HCT116 (cell line): Measurements from ENCODE around the gene LRRC53. TPM values are rescaled to one million over a fixed set of nuclear protein-coding genes. Genes with fewer than 3 reads are reported as not detected.

Experiments
- ATAC-seq: fragments of 200-7000 bp; cut with Tn5 transposase; 2 replicates; pipeline ENCODE4 v1.9.1; 2020; ENCODE audit warnings: mild to moderate bottlenecking, moderate library complexity
- BruUV-seq: library from RNA; stranded (reverse); fragments of 400-500 nt; replicated peaks from 2 replicates; lab custom pipeline; 2021; lab: Mats Ljungman, UMichigan
- CTCF ChIA-PET: fragments of 300-600 bp; sonication (Branson Sonifier 250); formaldehyde crosslinking; loops from one replicate; lab custom pipeline; 2021; ENCODE audit warnings: antibody characterized with exemption; lab: Charles Lee
- POLR2A ChIA-PET: fragments of 300-600, 350-600 bp; sonication (Branson Sonifier 250); formaldehyde crosslinking; loops from one replicate; lab custom pipeline; 2021; ENCODE audit warnings: antibody characterized with exemption; lab: Charles Lee
- RAD21 ChIA-PET, 2 experiments: fragments of 300-600 bp; sonication (Branson Sonifier 250); formaldehyde crosslinking; loops; one replicate each; lab custom pipeline; 2023; ENCODE audit warnings: low total read pairs in 2 of 2; ENCODE audit not compliant: uncharacterized antibody in 2 of 2, unreplicated experiment in 2 of 2, low non-redundant PET in 1 of 2; lab: Charles Lee
- DNase-seq: peaks from one replicate; pipeline ENCODE4 v3.0.0-alpha.2; 2010; ENCODE audit warnings: low read depth, low spot score
- H2AFZ ChIP-seq: fragments of 200-600 bp; shearing (Covaris generic), sonication (generic); 2 replicates; pipeline ENCODE4 v1.6.1; 2017; ENCODE audit warnings: low read depth, mixed run types, mixed read lengths, antibody characterized with exemption, low read length; ENCODE audit not compliant: poor library complexity, severe bottlenecking
- H3K27ac ChIP-seq: 2 replicates; pipeline ENCODE4 v1.5.1; 2012; ENCODE audit warnings: low read depth, low read length
- H3K27me3 ChIP-seq: fragments of 200-600 bp; sonication (generic); 2 replicates; pipeline ENCODE4 v1.6.1; 2016; ENCODE audit warnings: mixed run types, low read length, mixed read lengths; ENCODE audit not compliant: insufficient read depth
- H3K36me3 ChIP-seq, 2 experiments: fragments of 200-500 bp in 1 of 2; fragments of 200-600 bp in 1 of 2; sonication (Bioruptor generic) in 1 of 2; sonication (generic) in 1 of 2; 2 replicates each; pipeline versions ENCODE4 v1.5.1 to v1.6.1; 2014 to 2016; ENCODE audit warnings: low read length in 2 of 2, inconsistent platforms in 1 of 2, mixed read lengths in 1 of 2, mixed run types in 1 of 2; ENCODE audit not compliant: insufficient read depth in 2 of 2, control insufficient read depth in 1 of 2
- H3K4me1 ChIP-seq, 2 experiments: fragments of 200-600 bp in 1 of 2; sonication (generic) in 1 of 2; 2 replicates each; pipeline versions ENCODE4 v1.5.1 to v1.6.1; 2012 to 2017; ENCODE audit warnings: low read length in 2 of 2, inconsistent platforms in 1 of 2, mild to moderate bottlenecking in 1 of 2, mixed read lengths in 1 of 2, mixed run types in 1 of 2, moderate library complexity in 1 of 2; ENCODE audit not compliant: insufficient read depth in 2 of 2, control insufficient read depth in 1 of 2
- H3K4me2 ChIP-seq: fragments of 200-600 bp; sonication (generic); 2 replicates; pipeline ENCODE4 v1.6.1; 2017; ENCODE audit warnings: mixed run types, low read length, mixed read lengths
- H3K4me3 ChIP-seq, 2 experiments: fragments of 200-600 bp in 1 of 2; sonication (generic) in 1 of 2; replicated peaks in 1 of 2; 2 replicates each; pipeline ENCODE4 v1.5.1; 2011 to 2016; ENCODE audit warnings: low read length in 2 of 2, control low read depth in 1 of 2, low read depth in 1 of 2, mild to moderate bottlenecking in 1 of 2, mixed read lengths in 1 of 2, mixed run types in 1 of 2
- H3K79me2 ChIP-seq: fragments of 200-600 bp; sonication (generic); 2 replicates; pipeline ENCODE4 v1.6.1; 2017; ENCODE audit warnings: mild to moderate bottlenecking, mixed run types, low read length, moderate library complexity, mixed read lengths; ENCODE audit not compliant: insufficient read depth
- H3K9ac ChIP-seq: fragments of 200-600 bp; sonication (generic); 2 replicates; pipeline ENCODE4 v1.6.1; 2016; ENCODE audit warnings: low read length, mixed read lengths
- H3K9me2 ChIP-seq: fragments of 200-600 bp; sonication (generic), shearing (Covaris generic); 2 replicates; pipeline ENCODE4 v1.6.1; 2017; ENCODE audit warnings: mixed run types, mild to moderate bottlenecking, moderate library complexity; ENCODE audit not compliant: insufficient read depth
- H3K9me3 ChIP-seq, 2 experiments: fragments of 200-500 bp in 1 of 2; fragments of 200-600 bp in 1 of 2; sonication (Bioruptor generic) in 1 of 2; sonication (generic) in 1 of 2; 2 replicates each; pipeline ENCODE4 v1.6.1; 2014 to 2017; ENCODE audit warnings: low read length in 2 of 2, mixed read lengths in 2 of 2, inconsistent platforms in 1 of 2, low read depth in 1 of 2, mild to moderate bottlenecking in 1 of 2, mixed run types in 1 of 2, moderate library complexity in 1 of 2; ENCODE audit not compliant: control insufficient read depth in 1 of 2, insufficient read depth in 1 of 2
- H4K20me1 ChIP-seq: fragments of 200-600 bp; sonication (generic), shearing (Covaris generic); 2 replicates; pipeline ENCODE4 v1.6.1; 2017; ENCODE audit warnings: mixed run types, mild to moderate bottlenecking, moderate library complexity; ENCODE audit not compliant: insufficient read depth
- CEBPB ChIP-seq: IDR thresholded peaks from 2 replicates; pipeline ENCODE4 v1.6.1; 2012; ENCODE audit warnings: low read depth
- CTCF ChIP-seq, 3 experiments: fragments of 200-600 bp in 1 of 3; sonication (generic) in 1 of 3; IDR thresholded peaks in 2 of 3; conservative IDR thresholded peaks in 1 of 3; 2 replicates each; pipeline ENCODE4 v1.5.1; 2012 to 2017; ENCODE audit warnings: low read depth in 2 of 3, low read length in 2 of 3, antibody characterized with exemption in 1 of 3, borderline replicate concordance in 1 of 3, control low read depth in 1 of 3, mild to moderate bottlenecking in 1 of 3, mixed read lengths in 1 of 3, mixed run types in 1 of 3, moderate library complexity in 1 of 3; ENCODE audit not compliant: insufficient read depth in 1 of 3
- EGR1 ChIP-seq: IDR thresholded peaks from 2 replicates; pipeline ENCODE4 v1.6.1; 2012; ENCODE audit warnings: low read depth
- EZH2phosphoT487 ChIP-seq: fragments of 200-600 bp; IDR thresholded peaks from 2 replicates; pipeline ENCODE4 v1.6.1; 2018; ENCODE audit warnings: antibody characterized with exemption, borderline replicate concordance
- FOSL1 ChIP-seq: IDR thresholded peaks from 2 replicates; pipeline ENCODE4 v1.6.1; 2012; ENCODE audit warnings: low read depth
- JUND ChIP-seq: IDR thresholded peaks from 2 replicates; pipeline ENCODE4 v1.6.1; 2012
- MAX ChIP-seq: IDR thresholded peaks from 2 replicates; pipeline ENCODE4 v1.6.1; 2012
- POLR2A ChIP-seq: IDR thresholded peaks from 2 replicates; pipeline ENCODE4 v1.7.0; 2011; ENCODE audit warnings: borderline replicate concordance; ENCODE audit not compliant: insufficient read depth, insufficient read length; ENCODE audit errors: extremely low read depth
- POLR2AphosphoS5 ChIP-seq: IDR thresholded peaks from 2 replicates; pipeline ENCODE4 v1.6.1; 2011; ENCODE audit warnings: mild to moderate bottlenecking, low read depth, low read length, moderate library complexity
- REST ChIP-seq: IDR thresholded peaks from 2 replicates; pipeline ENCODE4 v1.6.1; 2012; ENCODE audit warnings: low read depth
- SIN3A ChIP-seq: IDR thresholded peaks from 2 replicates; pipeline ENCODE4 v1.6.1; 2012; ENCODE audit warnings: low read depth
- SP1 ChIP-seq: IDR thresholded peaks from 2 replicates; pipeline ENCODE4 v1.6.1; 2012; ENCODE audit warnings: low read depth
- TCF7L2 ChIP-seq: IDR thresholded peaks from 2 replicates; pipeline ENCODE4 v1.7.0; 2011; ENCODE audit warnings: borderline replicate concordance, inconsistent platforms; ENCODE audit not compliant: insufficient read depth, insufficient read length; ENCODE audit errors: extremely low read depth
- YY1 ChIP-seq: IDR thresholded peaks from 2 replicates; pipeline ENCODE4 v1.6.1; 2011; ENCODE audit warnings: low read length, low read depth, moderate library complexity, mild to moderate bottlenecking; ENCODE audit not compliant: insufficient replicate concordance; ENCODE audit errors: extremely low read depth
- ZBTB33 ChIP-seq: IDR thresholded peaks from 2 replicates; pipeline ENCODE4 v1.6.1; 2011; ENCODE audit warnings: mild to moderate bottlenecking, low read length, moderate library complexity; ENCODE audit not compliant: insufficient replicate concordance; ENCODE audit errors: extremely low read depth
- ZFX ChIP-seq: fragments of 450-650 bp; IDR thresholded peaks from 2 replicates; pipeline ENCODE4 v1.6.1; 2017
- intact Hi-C: fragments of 100-400 bp; cut with micrococcal nuclease; formaldehyde crosslinking; loops from 2 replicates; pipeline ENCODE4 v1.10.0; 2022
- total RNA-seq: library from RNA; stranded (reverse); gene quantifications from one replicate; pipeline ENCODE4 v1.2.1, GENCODE V29; 2021; ENCODE audit not compliant: unreplicated experiment

Gene LRRC53
- total RNA-seq, 1 experiment from 2014 or later: not detected

- no peak for ATAC-seq
- Histone ChIP-seq H4K20me1 (no peaks in the 10 kb centered on the region), H3K4me3 (no peak overlapping the region), H3K27ac (no peak overlapping the region), H3K4me1 (no peaks in the 10 kb centered on the region), H2AFZ (no peak overlapping the region), H3K27me3 (peaks cover 22% of the 10 kb centered on the region), H3K9ac (no peak overlapping the region), H3K36me3 (no peaks in the 10 kb centered on the region), H3K9me2 (no peaks in the 10 kb centered on the region), H3K9me3 (no peaks in the 10 kb centered on the region), H3K79me2 (no peaks in the 10 kb centered on the region), H3K4me2 (no peak overlapping the region)
- BruUV-seq: no TSS peak
- ChIA-PET POLR2A (no interaction called here), CTCF (no interaction called here), RAD21 (no interaction called here)
- intact Hi-C loops: no loop called here
- DNase-seq: no peak
- TF ChIP-seq EGR1 (no peak), SIN3A (no peak), MAX (no peak), ZFX (no peak), POLR2AphosphoS5 (no peak), FOSL1 (no peak), TCF7L2 (no peak), EZH2phosphoT487 (no peak), POLR2A (no peak), CEBPB (no peak), REST (no peak), JUND (no peak), ZBTB33 (no peak), CTCF (IDR thresholded peaks at IDR 0.05 in 2 of 3, conservative IDR thresholded peaks at IDR 0.05 in 1 of 3; ENCODE audit: borderline replicate concordance in 1 of 3, insufficient read depth in 1 of 3, low read depth in 2 of 3, low read length in 2 of 3) (no peak), YY1 (no peak), SP1 (no peak)
These were observed 82.8 kb downstream of the LRRC53 start for GRCh38 chr1:74429580-74429979.
